HG03135 (cell line): ENCODE results near the gene POLR1G.
A peak's percentile ranks its signal among the peaks of the same experiment; 100 is the strongest.

ENCODE experiments used
- ATAC-seq: cut with Tn5 transposase; IDR thresholded peaks from one replicate; pipeline ENCODE4 v1.9.1; 2021; ENCODE audit warnings: mild to moderate bottlenecking, moderate library complexity; ENCODE audit not compliant: unreplicated experiment

POLR1G gene, protein sequence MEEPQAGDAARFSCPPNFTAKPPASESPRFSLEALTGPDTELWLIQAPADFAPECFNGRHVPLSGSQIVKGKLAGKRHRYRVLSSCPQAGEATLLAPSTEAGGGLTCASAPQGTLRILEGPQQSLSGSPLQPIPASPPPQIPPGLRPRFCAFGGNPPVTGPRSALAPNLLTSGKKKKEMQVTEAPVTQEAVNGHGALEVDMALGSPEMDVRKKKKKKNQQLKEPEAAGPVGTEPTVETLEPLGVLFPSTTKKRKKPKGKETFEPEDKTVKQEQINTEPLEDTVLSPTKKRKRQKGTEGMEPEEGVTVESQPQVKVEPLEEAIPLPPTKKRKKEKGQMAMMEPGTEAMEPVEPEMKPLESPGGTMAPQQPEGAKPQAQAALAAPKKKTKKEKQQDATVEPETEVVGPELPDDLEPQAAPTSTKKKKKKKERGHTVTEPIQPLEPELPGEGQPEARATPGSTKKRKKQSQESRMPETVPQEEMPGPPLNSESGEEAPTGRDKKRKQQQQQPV

DNA sequence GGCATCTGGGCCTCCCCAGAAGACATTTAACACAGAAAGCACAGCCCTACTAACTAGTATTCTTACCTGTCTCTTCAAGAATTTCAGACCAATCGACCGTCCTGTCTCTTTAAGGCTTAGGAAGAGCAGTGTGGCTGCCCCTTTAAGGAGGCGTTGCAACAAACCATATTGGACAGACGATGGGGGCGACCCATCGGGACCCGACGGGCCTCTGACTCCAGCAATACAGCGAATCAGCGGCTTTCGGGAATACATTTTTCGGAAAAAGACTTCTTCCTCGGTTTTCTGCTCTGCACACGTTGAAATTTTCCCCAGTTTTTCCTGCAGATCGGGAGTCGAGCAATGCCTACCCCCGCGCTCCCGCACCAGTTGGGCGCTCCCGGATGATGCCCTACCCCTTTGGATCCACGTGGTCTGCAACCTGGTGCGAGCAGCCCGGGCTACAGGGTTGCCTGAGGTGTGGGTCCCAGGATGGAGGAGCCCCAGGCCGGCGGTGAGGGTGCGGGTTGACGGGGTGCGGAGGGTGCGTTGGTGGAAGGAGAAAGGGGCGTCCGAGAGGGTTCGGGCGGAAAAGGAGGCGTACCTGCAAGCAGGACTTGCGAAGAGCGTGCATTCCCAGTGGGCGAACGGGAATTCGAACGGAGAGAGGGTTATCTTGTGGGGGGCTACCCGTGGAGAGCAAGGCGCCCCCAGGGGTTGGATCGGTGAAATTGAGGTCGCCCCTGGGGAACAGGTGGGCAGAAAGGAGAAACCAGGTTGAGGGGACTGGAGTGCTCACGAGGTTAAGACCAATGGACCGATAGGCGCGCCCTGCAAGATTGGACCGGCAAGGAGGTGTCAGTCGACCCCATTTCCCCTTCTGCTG lies at the start of gene POLR1G:
Gene POLR1G, plus strand, starts transcription at position 419 of the 865 bp plus-strand sequence. Its CDS starts 53 bp downstream, at position 472.
- peak; percentile 70 for ATAC-seq

DNA sequence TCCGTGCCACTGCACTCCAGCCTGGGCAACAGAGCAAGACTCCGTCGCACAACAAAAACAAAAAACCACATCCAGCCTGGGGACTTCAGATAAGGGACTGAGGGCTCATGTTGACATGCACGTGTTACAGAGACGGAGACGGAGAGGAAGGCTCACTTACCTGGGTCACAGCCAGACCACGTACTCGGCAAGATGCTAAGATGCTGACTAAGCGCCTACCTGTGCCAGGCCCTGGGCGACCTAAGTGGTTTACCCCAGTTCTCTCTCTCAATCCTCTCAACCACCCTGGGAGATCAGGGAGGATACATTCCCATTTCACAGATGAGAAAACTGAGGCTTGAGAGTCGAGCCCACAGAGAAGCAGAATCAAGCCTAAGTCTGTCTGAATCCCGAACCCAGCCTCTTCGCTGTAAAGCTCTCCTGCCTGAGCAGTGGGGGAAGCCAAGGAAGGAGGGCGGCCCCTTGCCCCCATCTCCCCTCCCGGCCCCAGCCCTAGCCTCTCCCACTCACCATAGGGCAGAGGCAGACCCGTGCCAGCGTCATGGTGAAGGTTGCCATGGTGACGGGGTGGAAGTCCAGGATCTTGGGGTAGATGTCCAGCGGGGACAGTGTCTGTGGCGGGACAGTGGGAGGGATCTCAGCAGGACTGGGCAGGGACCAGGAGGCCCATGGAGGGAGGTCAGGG lies 49.5 kb upstream of the POLR1G start:
- ATAC-seq, result no peak

DNA sequence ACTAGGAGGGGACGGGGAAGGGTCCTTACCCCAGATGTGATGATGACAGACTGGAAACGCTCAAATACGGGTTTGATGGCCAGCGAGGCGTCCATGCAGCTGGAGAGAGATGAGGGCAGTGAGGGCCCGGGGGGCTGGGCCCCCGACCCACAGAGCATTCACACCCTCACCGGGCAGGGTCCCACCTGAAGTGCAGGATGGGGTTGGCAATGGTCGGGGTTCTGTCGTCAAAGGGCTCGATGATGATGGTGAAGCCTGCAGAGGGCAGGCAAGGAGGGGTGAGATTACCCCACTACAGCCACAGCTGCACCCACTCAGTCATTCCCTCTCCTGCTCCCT lies 49.0 kb upstream of the POLR1G start:
- ATAC-seq, result no peak

DNA sequence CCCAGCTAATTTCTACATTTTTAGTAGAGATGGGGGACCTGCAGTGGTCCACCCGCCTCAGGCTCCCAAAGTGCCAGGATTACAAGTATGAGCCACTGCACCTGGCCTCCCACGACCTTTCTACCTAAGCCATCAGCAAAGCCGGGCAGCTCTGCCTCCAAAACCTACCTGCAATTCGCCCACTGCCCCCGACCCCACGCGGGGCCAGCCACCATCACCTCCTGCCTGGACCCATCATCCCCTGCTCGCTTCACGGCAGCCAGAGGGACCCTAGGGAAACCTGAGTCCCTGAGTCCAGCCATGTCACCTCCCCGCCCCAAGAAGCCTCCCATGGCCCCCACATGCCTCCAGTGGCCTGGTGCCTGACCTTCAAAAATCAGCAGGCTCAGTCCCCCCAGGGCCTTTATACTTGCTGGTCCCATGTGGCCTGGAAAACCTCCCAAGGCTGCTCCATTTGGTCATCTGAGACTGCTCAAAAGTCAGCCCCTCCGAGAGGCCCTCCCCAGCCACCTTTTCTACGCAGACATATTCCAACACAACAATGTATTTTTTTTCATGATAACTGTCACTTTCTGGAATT lies 48.1 kb upstream of the POLR1G start:
- ATAC-seq, result no peak

DNA sequence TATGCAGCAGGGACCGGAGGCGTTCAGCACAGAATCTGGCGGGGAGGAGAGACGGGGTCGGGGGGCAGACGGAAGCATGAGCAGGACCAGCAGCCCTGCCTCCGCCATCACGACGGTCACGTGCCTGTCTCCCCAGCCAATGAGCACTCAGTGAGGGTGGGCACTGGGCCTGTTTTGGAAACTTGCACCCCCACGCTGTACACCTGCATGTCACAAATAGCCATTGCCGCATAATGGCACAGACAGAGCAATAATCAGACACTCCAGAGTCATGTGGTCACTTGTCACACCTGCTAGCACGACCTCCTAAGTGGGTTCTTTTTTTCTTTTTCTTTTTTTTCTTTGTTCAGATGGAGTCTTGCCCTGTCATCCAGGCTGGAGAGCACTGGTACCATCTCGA lies 44.8 kb upstream of the POLR1G start:
- ATAC-seq, result no peak

DNA sequence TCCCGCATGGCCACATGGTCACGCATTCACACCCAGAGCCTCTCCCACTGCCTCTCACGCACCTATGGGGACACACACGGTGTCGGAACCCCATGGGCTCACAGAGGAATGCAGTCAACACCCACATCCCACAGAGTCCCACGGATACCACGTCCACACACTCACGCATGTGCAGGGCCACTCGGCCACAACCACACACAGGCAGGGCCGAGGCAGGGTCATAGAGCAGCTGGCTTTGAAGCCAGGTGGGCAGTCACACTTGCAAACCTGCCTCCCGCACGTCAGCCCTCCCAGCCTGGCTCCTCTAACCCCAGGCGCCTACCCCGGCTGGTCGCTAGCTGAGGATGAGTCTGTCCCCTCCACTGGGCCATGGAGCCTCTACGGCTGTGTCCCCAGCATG lies 44.2 kb upstream of the POLR1G start:
- no peak for ATAC-seq

DNA sequence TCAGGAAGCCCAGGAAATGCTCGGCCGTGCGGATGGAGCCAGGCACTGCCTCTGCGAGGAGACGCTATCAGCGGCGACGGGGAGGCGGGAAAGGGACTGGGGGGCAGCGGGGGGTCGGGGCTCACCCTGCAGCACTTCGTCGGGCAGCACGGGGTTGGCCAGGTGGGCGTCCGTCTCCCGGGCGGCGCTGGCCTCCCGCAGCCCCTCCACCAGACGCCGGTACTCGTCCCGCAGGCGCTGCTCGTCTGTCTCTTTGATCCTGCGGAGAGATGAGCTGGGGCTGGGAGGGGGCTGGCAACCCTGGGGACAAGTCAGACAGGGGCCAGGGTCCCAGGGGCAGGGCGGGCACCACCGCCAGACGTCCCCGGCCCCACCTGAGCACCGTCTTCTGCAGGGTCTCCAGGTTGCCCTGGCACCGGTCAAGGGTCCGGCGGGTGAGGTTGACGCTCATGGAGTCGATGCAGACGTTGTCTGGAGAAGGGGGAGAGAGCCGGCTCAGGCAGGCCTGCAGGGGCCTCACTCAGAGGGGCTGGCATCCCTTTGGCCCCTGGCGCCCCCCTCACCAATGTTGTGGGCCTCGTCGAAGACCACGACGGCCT lies 42.5 kb upstream of the POLR1G start:
- ATAC-seq, result no peak

DNA sequence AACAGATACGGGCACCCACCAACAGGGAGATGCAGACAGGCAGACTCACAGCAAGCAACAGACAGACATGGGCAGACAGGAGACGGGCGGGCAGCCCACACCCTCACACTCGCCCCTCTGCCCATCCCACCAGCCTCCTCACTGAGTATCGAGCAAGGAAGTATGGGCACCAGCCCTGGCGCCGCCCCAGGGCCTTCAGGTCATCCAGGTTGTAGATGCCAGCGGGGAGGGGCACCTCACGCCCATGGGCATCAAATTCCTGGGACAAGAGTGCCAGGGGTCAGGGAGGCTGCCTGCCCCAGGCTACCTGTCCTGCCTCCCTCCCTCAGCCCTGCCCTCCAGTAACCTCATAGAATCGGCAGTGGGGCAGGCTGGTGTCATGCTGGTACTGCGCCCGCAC lies 41.7 kb upstream of the POLR1G start:
- no peak for ATAC-seq

DNA sequence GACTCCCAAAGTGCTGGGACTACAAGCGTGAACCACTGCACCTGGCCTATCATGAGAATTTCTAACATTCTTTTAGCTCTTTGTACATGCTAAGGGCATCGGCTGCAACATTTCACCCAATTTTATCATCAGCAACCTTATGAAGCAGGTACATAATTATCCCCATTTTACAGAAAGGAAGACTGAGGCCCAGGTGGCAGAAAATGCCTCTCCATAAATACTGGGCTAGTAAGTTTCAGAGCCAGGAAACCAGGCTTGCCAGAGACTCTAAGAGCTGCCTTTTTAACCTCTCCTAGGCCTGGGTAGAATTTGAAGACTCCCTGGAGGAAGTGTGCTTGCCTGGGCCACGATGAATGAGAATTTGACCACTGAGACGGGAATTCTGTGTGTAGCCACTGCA lies 38.3 kb upstream of the POLR1G start:
- ATAC-seq, result no peak

DNA sequence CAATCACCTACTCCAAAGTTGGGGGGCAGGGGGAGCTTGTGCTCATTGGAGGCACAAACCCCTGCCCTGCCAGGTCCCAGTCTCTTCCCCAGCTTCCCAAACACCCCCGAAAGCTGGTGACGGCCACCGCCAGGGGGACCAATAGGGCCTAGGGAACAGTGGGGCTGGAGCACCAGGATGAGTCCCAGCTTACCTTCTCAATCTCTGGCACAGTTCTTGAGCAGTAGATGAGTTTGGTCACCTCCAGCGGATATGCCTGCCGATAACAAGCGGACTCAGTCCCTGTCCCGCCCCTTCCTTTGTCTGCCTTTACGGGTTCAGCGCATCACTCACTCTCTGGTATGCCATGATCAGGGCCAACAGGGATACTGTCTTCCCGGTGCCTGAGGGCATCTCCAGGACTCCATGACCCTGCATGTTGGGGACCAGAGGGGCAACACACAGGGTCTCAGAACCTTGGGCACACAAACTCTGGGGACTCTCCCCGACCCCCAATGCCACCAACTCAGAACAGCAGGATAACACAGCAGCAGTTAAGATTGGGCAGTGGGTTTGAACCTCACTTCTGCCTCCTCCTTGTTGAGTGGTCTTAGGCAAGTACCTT lies 37.6 kb upstream of the POLR1G start:
- no peak for ATAC-seq

DNA sequence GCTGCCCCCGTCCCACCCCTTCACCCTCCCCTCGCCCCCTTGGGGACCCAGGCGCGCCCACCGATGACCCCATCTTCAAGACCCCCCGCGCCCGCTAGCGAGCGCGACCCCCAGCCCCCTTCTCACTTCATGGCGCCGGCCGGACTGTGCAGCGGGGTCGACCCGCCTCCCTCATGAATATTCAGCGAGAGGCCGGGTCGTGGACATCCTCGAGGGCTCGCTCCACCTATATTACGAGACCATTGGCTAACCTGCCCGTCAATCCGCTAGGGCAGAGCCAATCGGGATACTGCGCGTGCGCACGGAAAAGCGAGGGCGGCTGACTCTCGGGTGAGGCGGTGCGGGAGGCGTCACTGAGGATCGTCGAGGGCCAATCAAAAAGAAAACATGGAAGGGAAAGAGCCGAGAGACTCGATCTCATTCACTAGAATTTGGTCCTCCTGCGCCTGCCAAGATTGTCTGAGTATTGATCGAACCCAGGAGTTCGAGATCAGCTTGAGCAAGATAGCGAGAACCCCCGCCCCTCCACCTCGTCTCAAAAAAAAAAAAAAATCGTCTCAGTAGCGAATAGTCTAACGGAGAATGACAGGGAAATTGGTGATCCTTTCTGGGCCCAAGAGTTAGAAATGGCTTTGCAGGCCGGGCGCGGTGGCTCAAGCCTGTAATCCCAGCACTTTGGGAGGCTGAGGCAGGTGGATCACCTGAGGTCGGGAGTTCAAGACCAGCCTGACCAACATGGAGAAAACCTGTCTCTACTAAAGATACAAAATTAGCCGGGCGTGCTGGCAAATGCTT lies 35.8 kb upstream of the POLR1G start, which contains the start of gene ERCC2:
Gene ERCC2, minus strand, starts transcription at position 164 of the 795 bp plus-strand sequence. Its CDS starts 33 bp downstream, at position 131.
- ATAC-seq, result peak; percentile 90

DNA sequence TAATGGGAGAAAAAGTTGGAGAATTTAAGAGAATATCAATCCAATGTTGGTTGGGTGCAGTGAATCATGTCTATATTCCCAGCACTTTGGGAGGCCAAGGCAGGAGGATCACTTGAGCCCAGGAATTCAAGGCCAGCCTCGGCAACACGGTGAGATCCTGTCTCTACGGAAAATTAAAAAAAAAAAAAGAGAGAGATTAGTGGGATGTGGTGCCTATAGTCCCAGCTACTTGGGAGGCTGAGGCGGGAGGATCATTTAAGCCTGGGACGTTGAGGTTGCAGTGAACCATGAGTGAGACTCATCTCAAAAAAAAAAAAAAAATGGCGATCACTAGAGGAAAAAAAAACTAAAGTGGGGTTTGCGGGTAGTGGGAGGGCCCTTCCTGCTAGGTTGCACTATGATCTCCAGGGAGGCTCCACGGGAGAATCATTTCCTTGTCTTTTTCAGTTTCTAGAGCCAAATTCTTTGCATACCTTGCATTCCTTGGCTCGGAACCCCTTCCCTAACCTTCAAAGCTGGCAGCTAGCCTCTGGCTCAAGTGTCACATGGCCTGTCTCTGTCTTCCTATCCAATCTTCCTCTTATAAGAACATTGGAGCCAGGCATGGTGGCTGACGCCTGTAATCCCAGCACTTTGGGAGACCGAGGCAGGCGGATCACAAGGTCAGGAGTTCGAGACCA lies 30.3 kb upstream of the POLR1G start:
- no peak for ATAC-seq

DNA sequence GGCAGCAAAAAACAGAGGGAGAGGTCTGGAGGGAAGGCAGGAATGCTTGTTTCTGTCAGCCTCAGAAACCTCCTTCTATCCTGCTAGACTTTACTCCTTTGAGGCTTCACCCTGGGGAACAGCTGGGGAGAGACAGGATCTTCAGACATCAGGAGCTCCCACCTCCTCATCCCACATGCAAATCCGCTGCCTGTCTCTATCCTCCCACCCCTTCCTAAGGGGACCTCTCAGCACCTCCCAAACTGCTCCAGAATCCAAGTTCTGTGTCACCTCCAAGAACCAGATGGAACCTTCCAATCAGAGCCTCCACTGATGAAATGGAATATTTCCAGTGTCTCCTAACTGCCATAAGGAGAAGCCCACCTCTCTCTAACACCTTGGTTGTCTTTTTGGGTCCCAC lies 26.3 kb upstream of the POLR1G start:
- ATAC-seq, result no peak

DNA sequence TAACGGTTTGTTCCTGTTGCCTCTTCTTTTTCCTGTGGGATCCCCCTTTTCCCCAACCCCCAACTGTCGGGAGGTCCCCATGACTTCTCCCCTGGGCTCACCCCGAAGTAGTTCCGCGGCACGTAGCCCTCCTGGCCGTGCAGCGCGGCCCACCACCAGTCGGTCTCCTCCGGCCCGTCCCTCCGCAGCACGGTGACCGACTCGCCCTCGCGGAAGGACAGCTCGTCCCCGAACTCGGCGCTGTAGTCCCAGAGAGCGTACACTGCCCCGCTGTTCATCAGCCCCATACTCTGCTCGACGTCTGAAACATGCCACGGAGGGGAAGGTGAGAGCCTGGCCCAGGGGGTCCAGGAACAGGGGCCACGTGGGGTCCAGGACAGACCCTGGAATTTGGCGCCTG lies 24.0 kb upstream of the POLR1G start:
- ATAC-seq, result no peak

DNA sequence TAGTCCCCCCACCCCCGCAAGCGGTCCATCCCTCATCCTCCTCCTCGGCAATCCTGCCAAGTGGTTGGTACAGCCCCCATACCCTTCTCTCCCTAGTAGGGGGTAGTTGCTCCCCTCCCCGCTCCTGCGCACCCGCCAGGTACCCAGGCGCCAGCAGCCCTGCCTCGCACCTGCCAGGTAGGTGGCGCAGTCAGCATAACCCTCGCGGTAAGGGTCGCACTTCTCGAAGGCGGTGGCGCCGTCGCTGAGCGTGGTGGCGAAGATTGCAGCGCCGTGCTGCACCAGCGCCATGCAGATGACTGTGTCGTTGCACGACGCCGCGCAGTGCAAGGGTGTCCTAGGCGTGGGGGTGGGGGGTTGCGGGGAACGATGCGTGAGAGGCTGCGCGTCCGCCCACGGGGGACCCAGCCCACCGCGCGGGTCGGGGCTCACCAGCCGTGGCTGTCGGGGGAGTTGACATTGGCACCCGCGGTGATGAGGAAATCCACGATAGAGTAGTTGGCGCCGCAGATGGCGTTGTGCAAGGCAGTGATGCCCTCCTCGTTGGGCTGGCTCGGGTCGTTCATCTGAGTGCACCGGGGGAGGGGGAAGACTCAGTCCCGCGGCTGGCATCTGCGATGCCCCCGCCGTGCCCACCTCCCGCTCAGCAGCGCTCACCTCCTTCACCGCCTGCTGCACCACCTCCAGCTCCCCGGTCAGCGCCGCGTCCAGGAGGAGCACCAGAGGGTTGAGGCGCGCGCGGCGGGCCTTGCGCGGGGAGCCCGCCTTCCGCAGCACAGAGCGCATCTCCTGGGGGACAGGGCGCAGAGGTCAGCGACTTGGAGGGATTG lies 20.8 kb upstream of the POLR1G start:
- ATAC-seq, result no peak

DNA sequence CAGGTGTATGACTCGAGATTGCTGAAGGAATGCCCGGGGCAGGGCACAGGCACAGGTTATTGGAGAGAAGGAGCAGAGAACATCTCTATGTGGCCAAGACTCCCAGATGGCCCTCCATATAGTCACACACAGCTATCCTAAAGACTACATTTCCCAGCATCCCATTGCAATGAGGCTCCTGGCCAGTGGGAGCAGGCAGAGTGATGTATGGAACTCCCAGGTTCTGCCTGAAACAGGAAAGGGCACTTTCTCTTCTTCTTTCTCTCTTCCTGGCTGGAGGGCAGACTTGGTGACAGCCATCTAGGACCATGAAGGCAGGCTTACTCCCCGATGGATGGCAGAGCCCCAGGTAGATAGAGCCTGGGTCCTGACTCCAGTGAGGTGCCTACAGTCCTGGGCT lies 15.1 kb upstream of the POLR1G start:
- ATAC-seq, result no peak

DNA sequence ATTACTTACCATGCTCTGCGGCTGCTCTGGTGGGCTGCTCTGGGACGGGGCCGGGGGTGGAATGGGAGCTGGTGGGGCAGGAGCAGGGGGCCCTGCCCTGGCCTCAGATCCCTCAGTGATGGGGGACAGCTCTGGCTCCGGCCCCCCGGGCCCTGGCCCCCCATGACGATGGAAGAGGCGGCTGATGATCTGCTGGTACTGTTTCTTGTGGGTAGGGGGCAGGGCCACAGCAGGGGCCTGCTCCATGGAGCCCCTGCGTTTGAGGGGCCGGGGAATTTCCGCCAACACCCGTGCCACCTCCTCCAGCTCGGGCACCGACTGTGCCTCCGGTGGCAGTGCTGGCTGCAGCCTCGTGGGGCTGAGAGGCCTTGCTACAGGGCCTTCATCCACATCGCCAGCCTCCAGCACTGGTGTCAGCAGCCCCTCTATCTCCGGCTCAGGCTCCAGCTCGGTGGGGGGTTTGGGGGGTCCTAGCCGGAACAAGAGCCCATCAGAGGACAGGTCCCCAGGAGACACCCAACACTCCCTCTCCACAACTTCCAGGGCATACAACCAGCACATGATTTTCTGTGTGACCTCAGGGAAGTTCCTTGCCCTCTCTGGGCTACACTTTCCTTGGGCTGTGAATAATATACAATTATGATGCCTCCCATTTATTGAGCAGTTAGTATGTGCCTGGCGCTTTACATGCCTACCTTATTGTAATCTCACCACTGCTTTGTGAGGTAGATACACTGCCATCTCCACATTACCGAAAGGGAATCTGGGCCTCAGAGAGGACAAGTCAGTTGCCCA lies 14.4 kb upstream of the POLR1G start:
- ATAC-seq, result no peak
